Activated CD8-positive, alpha-beta T cell treated with anti-CD3 and anti-CD28 coated beads for 36 hours (primary cell): ENCODE results near the gene ABCG8. TPM values are rescaled to one million over a fixed set of nuclear protein-coding genes. Genes with fewer than 3 reads are reported as not detected.

Experiments
- ATAC-seq: fragments of 200-7000 bp; cut with Tn5 transposase; one replicate; pipeline ENCODE4 v1.10.0; 2021; ENCODE audit warnings: mild to moderate bottlenecking, moderate library complexity
- CTCF ChIA-PET: fragments of 350-600 bp; sonication (Branson Sonifier 250); formaldehyde crosslinking; loops from one replicate; lab custom pipeline; 2021; ENCODE audit warnings: antibody characterized with exemption; lab: Charles Lee
- POLR2A ChIA-PET: fragments of 350-600 bp; sonication (Branson Sonifier 250); formaldehyde crosslinking; loops from one replicate; lab custom pipeline; 2021; ENCODE audit warnings: antibody characterized with exemption; lab: Charles Lee
- DNase-seq: peaks from one replicate; pipeline ENCODE4 v3.0.0-alpha.2; 2020
- H3K27ac Mint-ChIP-seq: one replicate; pipeline ENCODE4 v1.8.0; 2021; ENCODE audit warnings: mild to moderate bottlenecking, mixed read lengths
- H3K27me3 Mint-ChIP-seq: one replicate; pipeline ENCODE4 v1.8.0; 2021; ENCODE audit warnings: mixed read lengths
- H3K36me3 Mint-ChIP-seq: one replicate; pipeline ENCODE4 v1.8.0; 2021; ENCODE audit warnings: low read depth, mixed read lengths
- H3K4me1 Mint-ChIP-seq: one replicate; pipeline ENCODE4 v1.8.0; 2021; ENCODE audit warnings: low read depth, mixed read lengths
- H3K4me3 Mint-ChIP-seq: one replicate; pipeline ENCODE4 v1.8.0; 2021; ENCODE audit warnings: mild to moderate bottlenecking, moderate library complexity, mixed read lengths
- H3K9me3 Mint-ChIP-seq: one replicate; pipeline ENCODE4 v1.8.0; 2021; ENCODE audit warnings: mixed read lengths
- intact Hi-C: fragments of 100-400 bp; cut with micrococcal nuclease; formaldehyde crosslinking; loops from one replicate; pipeline ENCODE4 v1.10.0; 2022
- total RNA-seq, 2 experiments: library from RNA; stranded (reverse); gene quantifications; one replicate each; pipeline ENCODE4 v1.2.3, GENCODE V29; 2021
- TF ChIP-seq, protein P1 (sequence below): fragments of 200-600 bp; IDR thresholded peaks from one replicate; pipeline ENCODE4 v1.8.0; 2022; ENCODE audit warnings: antibody characterized with exemption, mild to moderate bottlenecking

Gene ABCG8
- total RNA-seq, 2 experiments from 2014 or later: not detected

DNA sequence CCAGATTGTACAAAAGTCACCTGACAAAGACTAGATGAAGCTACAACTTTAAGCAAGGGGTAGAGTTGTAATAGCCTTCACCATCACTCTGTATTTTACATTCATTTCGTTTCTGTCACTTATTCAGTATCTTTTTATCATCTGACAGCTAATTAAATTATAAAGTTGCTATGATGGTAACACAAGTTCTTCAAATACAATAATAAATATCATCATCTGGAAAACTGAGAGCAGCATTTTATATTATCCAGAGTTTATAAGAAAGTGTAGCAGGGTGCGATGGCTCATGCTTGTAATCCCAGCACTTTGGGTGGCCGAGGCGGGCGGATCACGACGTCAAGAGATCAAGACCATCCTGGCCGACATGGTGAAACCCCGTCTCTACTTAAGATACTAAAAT is 43.8 kb upstream of the ABCG8 start:
- H3K9me3 Mint-ChIP-seq: no peaks in the 10 kb centered on the region
- no peaks in the 10 kb centered on the region for H3K4me1 Mint-ChIP-seq
- no peak overlapping the region for H3K27ac Mint-ChIP-seq
- ChIA-PET POLR2A (no interaction called here), CTCF (interaction anchor here (1.3 kb wide), 1 partner anchor 21 kb away, joined by 4 read pairs; the partner anchor contains the start of gene DYNC2LI1)
- H3K4me3 Mint-ChIP-seq: no peak overlapping the region
- DNase-seq (no peak), ATAC-seq (no peak)
- TF ChIP-seq, protein P1, sequence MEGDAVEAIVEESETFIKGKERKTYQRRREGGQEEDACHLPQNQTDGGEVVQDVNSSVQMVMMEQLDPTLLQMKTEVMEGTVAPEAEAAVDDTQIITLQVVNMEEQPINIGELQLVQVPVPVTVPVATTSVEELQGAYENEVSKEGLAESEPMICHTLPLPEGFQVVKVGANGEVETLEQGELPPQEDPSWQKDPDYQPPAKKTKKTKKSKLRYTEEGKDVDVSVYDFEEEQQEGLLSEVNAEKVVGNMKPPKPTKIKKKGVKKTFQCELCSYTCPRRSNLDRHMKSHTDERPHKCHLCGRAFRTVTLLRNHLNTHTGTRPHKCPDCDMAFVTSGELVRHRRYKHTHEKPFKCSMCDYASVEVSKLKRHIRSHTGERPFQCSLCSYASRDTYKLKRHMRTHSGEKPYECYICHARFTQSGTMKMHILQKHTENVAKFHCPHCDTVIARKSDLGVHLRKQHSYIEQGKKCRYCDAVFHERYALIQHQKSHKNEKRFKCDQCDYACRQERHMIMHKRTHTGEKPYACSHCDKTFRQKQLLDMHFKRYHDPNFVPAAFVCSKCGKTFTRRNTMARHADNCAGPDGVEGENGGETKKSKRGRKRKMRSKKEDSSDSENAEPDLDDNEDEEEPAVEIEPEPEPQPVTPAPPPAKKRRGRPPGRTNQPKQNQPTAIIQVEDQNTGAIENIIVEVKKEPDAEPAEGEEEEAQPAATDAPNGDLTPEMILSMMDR: no peak
- H3K27me3 Mint-ChIP-seq: no peaks in the 10 kb centered on the region
- H3K36me3 Mint-ChIP-seq: peaks cover 1% of the 10 kb centered on the region
- intact Hi-C loops: no loop called here

DNA sequence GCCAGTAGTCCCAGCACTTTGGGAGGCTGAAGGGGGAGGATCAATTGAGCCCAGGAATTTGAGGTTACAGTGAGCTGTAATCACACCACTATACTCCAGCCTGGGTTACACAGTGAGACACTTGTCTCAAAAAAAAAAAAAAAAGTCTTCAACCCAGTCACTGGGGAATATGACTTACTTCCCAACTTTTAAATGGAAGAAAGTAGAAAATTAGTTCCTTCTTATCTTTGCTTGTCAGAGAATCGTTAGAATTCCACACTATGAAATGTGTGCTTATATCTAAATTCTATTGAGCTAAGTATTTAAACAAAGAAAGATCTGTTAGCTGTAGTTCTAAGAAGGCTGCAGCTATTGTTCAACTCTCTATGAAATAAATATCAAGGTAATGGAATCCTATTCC is 42.6 kb upstream of the ABCG8 start:
- H3K9me3 Mint-ChIP-seq: no peaks in the 10 kb centered on the region

DNA sequence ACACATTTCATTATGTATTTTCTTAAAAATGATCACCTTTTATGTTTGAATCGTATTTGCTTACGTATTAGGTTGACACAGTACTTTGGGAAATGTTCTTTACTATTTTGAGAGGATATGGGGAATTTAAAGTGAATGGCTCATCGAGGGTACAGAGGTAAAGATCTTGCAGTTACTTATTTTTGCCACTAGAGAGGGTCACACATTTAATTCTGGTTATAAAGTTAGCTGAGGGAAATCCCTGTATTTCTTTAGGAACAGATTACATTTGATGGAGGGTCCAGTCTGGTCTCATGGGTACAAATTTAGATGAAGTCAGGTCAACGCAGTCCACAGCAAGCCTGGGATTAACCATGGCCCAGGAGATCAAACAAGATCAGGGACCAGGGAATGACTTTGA is 40.5 kb upstream of the ABCG8 start:
- Mint-ChIP-seq H3K36me3 (peaks cover 3% of the 10 kb centered on the region), H3K9me3 (no peaks in the 10 kb centered on the region), H3K27me3 (no peaks in the 10 kb centered on the region), H3K4me3 (no peak overlapping the region), H3K27ac (no peak overlapping the region), H3K4me1 (no peaks in the 10 kb centered on the region)
- TF ChIP-seq, protein P1: peak; percentile 44
- ChIA-PET CTCF (interaction anchor here (0.6 to 1.2 kb wide), 3 partner anchors 9 to 80 kb away, joined by 3 to 4 read pairs (median 4); no protein-coding TSS in a partner anchor), POLR2A (no interaction called here)
- no peak for DNase-seq
- intact Hi-C loops: no loop called here
- ATAC-seq: no peak

More for the DNA sequence above, 42.6 kb upstream of the ABCG8 start:
- CTCF ChIA-PET: interaction anchor here (1.3 kb wide), 1 partner anchor 22 kb away, joined by 4 read pairs; the partner anchor contains the start of gene DYNC2LI1
- intact Hi-C loops: no loop called here
- no peak for ATAC-seq
- TF ChIP-seq, protein P1: no peak
- H3K27ac Mint-ChIP-seq: no peak overlapping the region
- no peak for DNase-seq
- POLR2A ChIA-PET: interaction anchor here (0.6 to 0.7 kb wide), 2 partner anchors 14 to 78 kb away, joined by 3 read pairs; no protein-coding TSS in a partner anchor
- H3K4me3 Mint-ChIP-seq: no peak overlapping the region
- H3K36me3 Mint-ChIP-seq: peaks cover 1% of the 10 kb centered on the region
- H3K27me3 Mint-ChIP-seq: no peaks in the 10 kb centered on the region
- H3K4me1 Mint-ChIP-seq: no peaks in the 10 kb centered on the region

DNA sequence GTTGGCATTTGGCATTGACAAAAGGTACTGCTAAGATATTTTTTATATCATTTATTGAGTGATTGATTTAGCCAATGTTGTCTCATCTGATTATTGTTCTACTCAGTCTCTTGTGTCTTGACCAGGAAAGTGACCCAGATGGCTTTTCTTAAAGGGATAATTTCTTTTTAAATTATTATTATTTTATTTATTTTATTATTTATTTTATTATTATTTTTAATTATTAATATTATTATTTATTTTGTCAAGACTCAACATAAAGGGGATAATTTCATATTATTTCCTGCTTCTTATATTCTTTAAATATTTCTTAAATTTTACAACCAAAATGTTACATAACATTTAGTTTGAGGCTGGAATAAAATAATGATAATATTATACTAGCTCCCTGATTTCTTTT is 37.9 kb upstream of the ABCG8 start:
- ChIA-PET CTCF (interaction anchor here (1.2 kb wide), 1 partner anchor 17 kb away, joined by 3 read pairs; no protein-coding TSS in a partner anchor), POLR2A (no interaction called here)
- no peak overlapping the region for H3K27ac Mint-ChIP-seq

DNA sequence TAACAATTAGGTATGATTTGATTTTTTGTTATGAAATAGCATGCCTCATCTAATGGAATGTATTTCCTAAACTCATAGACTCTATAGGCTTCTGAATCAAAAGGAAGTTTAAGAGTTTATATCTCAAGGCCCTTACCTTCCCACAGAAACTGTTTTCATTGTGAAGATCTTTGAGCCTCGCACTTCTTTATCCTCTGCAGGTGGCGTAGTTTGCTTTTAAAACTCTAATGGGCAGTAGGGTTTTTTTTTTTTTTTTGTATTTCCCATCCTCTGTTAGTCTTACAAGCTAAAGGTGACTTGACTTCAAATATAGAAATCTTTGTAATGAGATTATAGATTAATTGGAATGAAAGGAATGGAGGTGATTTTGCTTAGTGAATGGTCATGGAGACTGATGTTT is 36.6 kb upstream of the ABCG8 start:
- ChIA-PET POLR2A (no interaction called here), CTCF (interaction anchor here (1.5 kb wide), 1 partner anchor 13 kb away, joined by 4 read pairs; no protein-coding TSS in a partner anchor)
- no peaks in the 10 kb centered on the region for H3K9me3 Mint-ChIP-seq
- no peak overlapping the region for H3K27ac Mint-ChIP-seq
- H3K4me3 Mint-ChIP-seq: no peak overlapping the region
- ATAC-seq (no peak), DNase-seq (no peak)
- H3K27me3 Mint-ChIP-seq: no peaks in the 10 kb centered on the region
- intact Hi-C loops: no loop called here
- no peaks in the 10 kb centered on the region for H3K4me1 Mint-ChIP-seq
- TF ChIP-seq, protein P1: no peak
- H3K36me3 Mint-ChIP-seq: peaks cover 2% of the 10 kb centered on the region

More for the DNA sequence above, 37.9 kb upstream of the ABCG8 start:
- Mint-ChIP-seq H3K36me3 (peaks cover 2% of the 10 kb centered on the region), H3K4me3 (no peak overlapping the region), H3K9me3 (no peaks in the 10 kb centered on the region), H3K27me3 (no peaks in the 10 kb centered on the region), H3K4me1 (no peaks in the 10 kb centered on the region)
- TF ChIP-seq, protein P1: no peak
- no peak for DNase-seq
- intact Hi-C loops: no loop called here
- ATAC-seq: no peak
